ENCODE data around the gene OTOA.
"Not testable (repeated sequence)": the region's sequence is repeated elsewhere in the genome, so short reads cannot be mapped to it uniquely, and the experiment has no call there.

DNA sequence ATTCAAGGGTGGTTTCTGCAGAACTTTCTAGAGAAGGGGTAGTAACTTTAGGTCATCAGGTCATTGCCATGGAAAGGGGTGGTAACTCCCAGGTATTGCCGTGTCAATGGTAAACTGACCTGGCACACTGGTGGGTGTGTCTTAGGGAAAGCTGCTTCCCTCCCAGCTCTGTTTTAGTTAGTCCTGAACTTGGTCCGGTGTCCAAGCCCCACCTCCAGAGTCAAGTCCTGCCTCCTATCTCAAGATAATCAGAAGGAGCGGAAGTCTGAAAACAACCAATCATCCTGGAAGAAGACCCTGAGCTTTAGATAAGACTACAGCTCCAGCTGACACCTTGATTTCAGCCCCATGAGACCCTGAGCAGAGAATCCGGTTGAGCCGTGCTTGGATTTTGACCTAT is 105.0 kb downstream of the OTOA start:
- not testable (repeated sequence) for TF ChIP-seq POLR2AphosphoS5, POLR2A, EP300 (IDR thresholded peaks at IDR 0.05)
- TF ChIP-seq, protein P1, sequence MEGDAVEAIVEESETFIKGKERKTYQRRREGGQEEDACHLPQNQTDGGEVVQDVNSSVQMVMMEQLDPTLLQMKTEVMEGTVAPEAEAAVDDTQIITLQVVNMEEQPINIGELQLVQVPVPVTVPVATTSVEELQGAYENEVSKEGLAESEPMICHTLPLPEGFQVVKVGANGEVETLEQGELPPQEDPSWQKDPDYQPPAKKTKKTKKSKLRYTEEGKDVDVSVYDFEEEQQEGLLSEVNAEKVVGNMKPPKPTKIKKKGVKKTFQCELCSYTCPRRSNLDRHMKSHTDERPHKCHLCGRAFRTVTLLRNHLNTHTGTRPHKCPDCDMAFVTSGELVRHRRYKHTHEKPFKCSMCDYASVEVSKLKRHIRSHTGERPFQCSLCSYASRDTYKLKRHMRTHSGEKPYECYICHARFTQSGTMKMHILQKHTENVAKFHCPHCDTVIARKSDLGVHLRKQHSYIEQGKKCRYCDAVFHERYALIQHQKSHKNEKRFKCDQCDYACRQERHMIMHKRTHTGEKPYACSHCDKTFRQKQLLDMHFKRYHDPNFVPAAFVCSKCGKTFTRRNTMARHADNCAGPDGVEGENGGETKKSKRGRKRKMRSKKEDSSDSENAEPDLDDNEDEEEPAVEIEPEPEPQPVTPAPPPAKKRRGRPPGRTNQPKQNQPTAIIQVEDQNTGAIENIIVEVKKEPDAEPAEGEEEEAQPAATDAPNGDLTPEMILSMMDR (IDR thresholded peaks at IDR 0.05) = not testable (repeated sequence)
